NAMALWA (cell line): ENCODE measurements around the gene PIWIL4.
"Not testable (repeated sequence)": the region's sequence is repeated elsewhere in the genome, so short reads cannot be mapped to it uniquely, and the experiment has no call there.

ENCODE experiments used
- DNase-seq: peaks from one replicate; pipeline ENCODE4 v3.0.0-alpha.2; 2015; ENCODE audit warnings: low spot score

PIWIL4 gene

GRCh38 chr11:94549146-94549545 is 18.0 kb upstream of the PIWIL4 start:
- no peak for DNase-seq

GRCh38 chr11:94550513-94550912 is 16.7 kb upstream of the PIWIL4 start:
- no peak for DNase-seq

GRCh38 chr11:94553938-94554337 is 13.2 kb upstream of the PIWIL4 start:
- no peak for DNase-seq

- not testable (repeated sequence) for DNase-seq
Observed at GRCh38 chr11:94555752-94556329, 11.3 kb upstream of the PIWIL4 start.

GRCh38 chr11:94557421-94557820 is 9.7 kb upstream of the PIWIL4 start:
- no peak for DNase-seq

GRCh38 chr11:94557992-94558391 is 9.2 kb upstream of the PIWIL4 start:
- DNase-seq = no peak

- no peak for DNase-seq
Observed at GRCh38 chr11:94558468-94558867, 8.7 kb upstream of the PIWIL4 start.

GRCh38 chr11:94558932-94559331 is 8.2 kb upstream of the PIWIL4 start:
- DNase-seq = no peak

GRCh38 chr11:94559361-94559760 is 7.8 kb upstream of the PIWIL4 start:
- DNase-seq = no peak

- no peak for DNase-seq
Observed at GRCh38 chr11:94560834-94561233, 6.3 kb upstream of the PIWIL4 start.

GRCh38 chr11:94563176-94563847 is 3.9 kb upstream of the PIWIL4 start:
- DNase-seq = no peak

- no peak for DNase-seq
Observed at GRCh38 chr11:94563848-94564467, 3.2 kb upstream of the PIWIL4 start.

- DNase-seq = no peak
Observed at GRCh38 chr11:94568200-94568599, 1.0 kb downstream of the PIWIL4 start.

GRCh38 chr11:94568717-94569116 is 1.5 kb downstream of the PIWIL4 start:
- no peak for DNase-seq

GRCh38 chr11:94572975-94573374 is 5.8 kb downstream of the PIWIL4 start:
- DNase-seq = not testable (repeated sequence)

GRCh38 chr11:94574193-94574961 is 7.2 kb downstream of the PIWIL4 start:
- no peak for DNase-seq

GRCh38 chr11:94576306-94576705 is 9.1 kb downstream of the PIWIL4 start:
- DNase-seq = no peak

GRCh38 chr11:94577841-94578240 is 10.7 kb downstream of the PIWIL4 start:
- DNase-seq = no peak

GRCh38 chr11:94581926-94582325 is 14.8 kb downstream of the PIWIL4 start:
- no peak for DNase-seq

- DNase-seq = no peak
Observed at GRCh38 chr11:94583213-94583865, 16.2 kb downstream of the PIWIL4 start.

- DNase-seq = no peak
Observed at GRCh38 chr11:94583866-94584500, 16.8 kb downstream of the PIWIL4 start.

GRCh38 chr11:94584978-94585377 is 17.8 kb downstream of the PIWIL4 start:
- DNase-seq = no peak
